K562 (cell line): ENCODE results near the gene VEGFB. TPM values are rescaled to one million over a fixed set of nuclear protein-coding genes. Genes with fewer than 3 reads are reported as not detected.

Experiments
- BRCA1 ChIP-seq, 2 experiments: fragments of 450-650 bp in 1 of 2; sonication (generic) in 1 of 2; formaldehyde crosslinking in 1 of 2; IDR thresholded peaks; 2 replicates each; pipeline versions ENCODE4 v1.5.0 to v1.6.1; 2017 to 2020; ENCODE audit warnings: mild to moderate bottlenecking in 1 of 2, missing genetic modification reagents in 1 of 2
- ESRRB ChIP-seq: fragments of 250-450 bp; sonication (Bioruptor Pico); IDR thresholded peaks from 2 replicates; pipeline ENCODE4 v1.5.0; 2020; ENCODE audit warnings: mild to moderate bottlenecking, moderate library complexity, borderline replicate concordance
- NCOR1 ChIP-seq: fragments of 450-650 bp; IDR thresholded peaks from 2 replicates; pipeline ENCODE4 v1.6.1; 2016; ENCODE audit warnings: mild to moderate bottlenecking, moderate library complexity
- NR2C1 ChIP-seq, 2 experiments: fragments of 450-650 bp; IDR thresholded peaks; 2 replicates each; pipeline ENCODE4 v1.6.1; 2017; ENCODE audit warnings: mild to moderate bottlenecking in 2 of 2, antibody characterized with exemption in 1 of 2, inconsistent platforms in 1 of 2, missing compliant biosample characterization in 1 of 2, missing genetic modification characterization in 1 of 2
- RAD51 ChIP-seq: fragments of 450-650 bp; IDR thresholded peaks from 2 replicates; pipeline ENCODE4 v1.7.1; 2016; ENCODE audit warnings: low read depth, mild to moderate bottlenecking, borderline replicate concordance
- RB1 ChIP-seq: fragments of 450-650 bp; IDR thresholded peaks from 2 replicates; pipeline ENCODE4 v1.6.1; 2017; ENCODE audit warnings: low read depth, mild to moderate bottlenecking
- SREBF1 ChIP-seq: fragments of 150-350 bp; IDR thresholded peaks from 2 replicates; pipeline ENCODE4 v1.6.1; 2014; ENCODE audit warnings: antibody characterized with exemption, low read depth, low read length, borderline replicate concordance
- SRSF7 ChIP-seq: fragments of 200-400 bp; formaldehyde crosslinking; optimal IDR thresholded peaks from 2 replicates; pipeline ENCODE3; 2017; ENCODE audit warnings: mild to moderate bottlenecking, low read depth, low read length
- polyA plus RNA-seq, 8 experiments: library from polyadenylated mRNA; depleted of rRNA in 4 of 8; stranded (reverse) in 5 of 8; unstranded in 3 of 8; fragments of >200 nt; fragmentation: Nextera tagmentation in 2 of 8; fragmentation: Illumina TruSeq in 1 of 8; extraction: Ambion mirVana in 2 of 8; extraction: Trizol in 1 of 8; gene quantifications; 2 replicates each; pipeline versions ENCODE4 v1.2.1 to v1.2.3, GENCODE V29; 2011 to 2014; ENCODE audit warnings: inconsistent platforms in 1 of 8, missing spikeins in 1 of 8
- total RNA-seq, 7 experiments: library from RNA; depleted of rRNA in 6 of 7; stranded (reverse); fragments of >200 nt in 6 of 7; fragmentation: Illumina TruSeq in 2 of 7; extraction: Trizol in 2 of 7; gene quantifications; 2 replicates each; pipeline versions ENCODE4 v1.2.1 to v1.2.3, GENCODE V29; 2011 to 2021; ENCODE audit warnings: low replicate concordance in 1 of 7
- TF ChIP-seq, protein P1 (sequence below): fragments of 250-450 bp; sonication (Bioruptor Pico); IDR thresholded peaks from 2 replicates; pipeline ENCODE4 v1.4.0; 2020
- TF ChIP-seq, protein P2 (sequence below): IDR thresholded peaks from 2 replicates; pipeline ENCODE4 v1.6.1; 2012; ENCODE audit warnings: low read depth, low read length, improper control_type of control experiment, borderline replicate concordance
- TF ChIP-seq, protein P3 (sequence below), 2 experiments: fragments of 150-350 bp in 1 of 2; IDR thresholded peaks; 2 replicates each; pipeline ENCODE4 v1.6.1; 2012 to 2016; ENCODE audit warnings: low read depth in 2 of 2, low read length in 2 of 2, mild to moderate bottlenecking in 1 of 2, moderate library complexity in 1 of 2
- TF ChIP-seq, protein P4 (sequence below): sonication (generic); formaldehyde crosslinking; IDR thresholded peaks from 2 replicates; pipeline ENCODE4 v1.9.0; 2022; ENCODE audit warnings: mild to moderate bottlenecking, missing genetic modification reagents
- TF ChIP-seq, protein P5 (sequence below): sonication (generic); formaldehyde crosslinking; IDR thresholded peaks from 2 replicates; pipeline ENCODE4 v1.8.0; 2022; ENCODE audit warnings: missing genetic modification reagents, mild to moderate bottlenecking, moderate library complexity, borderline replicate concordance

Gene VEGFB
- total and polyA plus RNA-seq, 9 of the 15 experiments (the other 6 are each of a cell fraction or from before 2014, with no cell fraction given), result 11.0 to 83.4 (median 25.7) TPM

DNA sequence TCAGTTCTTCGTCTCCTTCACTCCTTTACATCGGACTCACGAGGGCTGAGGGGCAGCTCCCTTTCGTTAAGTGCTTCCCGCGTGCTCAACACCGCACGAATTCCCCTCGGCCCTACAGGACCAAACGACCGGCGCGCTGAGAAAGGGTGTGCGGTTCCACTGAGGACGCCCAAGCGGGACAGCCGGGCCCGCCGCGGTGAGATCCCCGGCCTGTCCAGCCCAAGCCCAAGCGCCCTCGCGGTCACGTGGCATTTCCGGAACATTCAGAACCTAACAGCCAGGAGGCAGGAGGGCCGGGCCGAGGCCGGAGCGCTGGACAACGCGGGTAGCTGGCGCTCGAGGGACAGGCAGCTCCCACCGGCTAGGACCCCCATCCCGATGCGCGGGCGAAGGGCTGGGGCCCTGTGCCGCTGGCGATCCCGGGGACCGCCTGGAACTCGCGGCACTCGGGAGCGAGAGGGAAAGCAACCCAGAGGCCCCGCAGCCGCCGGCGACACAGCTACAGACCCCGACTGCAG lies 49.1 kb upstream of the VEGFB start (continued):
- TF ChIP-seq, protein P1, sequence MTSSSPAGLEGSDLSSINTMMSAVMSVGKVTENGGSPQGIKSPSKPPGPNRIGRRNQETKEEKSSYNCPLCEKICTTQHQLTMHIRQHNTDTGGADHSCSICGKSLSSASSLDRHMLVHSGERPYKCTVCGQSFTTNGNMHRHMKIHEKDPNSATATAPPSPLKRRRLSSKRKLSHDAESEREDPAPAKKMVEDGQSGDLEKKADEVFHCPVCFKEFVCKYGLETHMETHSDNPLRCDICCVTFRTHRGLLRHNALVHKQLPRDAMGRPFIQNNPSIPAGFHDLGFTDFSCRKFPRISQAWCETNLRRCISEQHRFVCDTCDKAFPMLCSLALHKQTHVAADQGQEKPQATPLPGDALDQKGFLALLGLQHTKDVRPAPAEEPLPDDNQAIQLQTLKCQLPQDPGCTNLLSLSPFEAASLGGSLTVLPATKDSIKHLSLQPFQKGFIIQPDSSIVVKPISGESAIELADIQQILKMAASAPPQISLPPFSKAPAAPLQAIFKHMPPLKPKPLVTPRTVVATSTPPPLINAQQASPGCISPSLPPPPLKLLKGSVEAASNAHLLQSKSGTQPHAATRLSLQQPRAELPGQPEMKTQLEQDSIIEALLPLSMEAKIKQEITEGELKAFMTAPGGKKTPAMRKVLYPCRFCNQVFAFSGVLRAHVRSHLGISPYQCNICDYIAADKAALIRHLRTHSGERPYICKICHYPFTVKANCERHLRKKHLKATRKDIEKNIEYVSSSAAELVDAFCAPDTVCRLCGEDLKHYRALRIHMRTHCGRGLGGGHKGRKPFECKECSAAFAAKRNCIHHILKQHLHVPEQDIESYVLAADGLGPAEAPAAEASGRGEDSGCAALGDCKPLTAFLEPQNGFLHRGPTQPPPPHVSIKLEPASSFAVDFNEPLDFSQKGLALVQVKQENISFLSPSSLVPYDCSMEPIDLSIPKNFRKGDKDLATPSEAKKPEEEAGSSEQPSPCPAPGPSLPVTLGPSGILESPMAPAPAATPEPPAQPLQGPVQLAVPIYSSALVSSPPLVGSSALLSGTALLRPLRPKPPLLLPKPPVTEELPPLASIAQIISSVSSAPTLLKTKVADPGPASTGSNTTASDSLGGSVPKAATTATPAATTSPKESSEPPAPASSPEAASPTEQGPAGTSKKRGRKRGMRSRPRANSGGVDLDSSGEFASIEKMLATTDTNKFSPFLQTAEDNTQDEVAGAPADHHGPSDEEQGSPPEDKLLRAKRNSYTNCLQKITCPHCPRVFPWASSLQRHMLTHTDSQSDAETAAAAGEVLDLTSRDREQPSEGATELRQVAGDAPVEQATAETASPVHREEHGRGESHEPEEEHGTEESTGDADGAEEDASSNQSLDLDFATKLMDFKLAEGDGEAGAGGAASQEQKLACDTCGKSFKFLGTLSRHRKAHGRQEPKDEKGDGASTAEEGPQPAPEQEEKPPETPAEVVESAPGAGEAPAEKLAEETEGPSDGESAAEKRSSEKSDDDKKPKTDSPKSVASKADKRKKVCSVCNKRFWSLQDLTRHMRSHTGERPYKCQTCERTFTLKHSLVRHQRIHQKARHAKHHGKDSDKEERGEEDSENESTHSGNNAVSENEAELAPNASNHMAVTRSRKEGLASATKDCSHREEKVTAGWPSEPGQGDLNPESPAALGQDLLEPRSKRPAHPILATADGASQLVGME (CRISPR knock-in tag), result peak; percentile 91
- TF ChIP-seq SRSF7, result no peak
- peak; percentile 94 for TF ChIP-seq RAD51
- TF ChIP-seq BRCA1 (IDR thresholded peaks at IDR 0.05), result no peak
- TF ChIP-seq BRCA1 (CRISPR knock-in tag; IDR thresholded peaks at IDR 0.05), result 0 out of 2 replicates have a peak, but pooled peaks have one; percentile 27
- TF ChIP-seq NR2C1 (IDR thresholded peaks at IDR 0.05), result no peak
- no peak for TF ChIP-seq NR2C1 (tag; IDR thresholded peaks at IDR 0.05)
- TF ChIP-seq, protein P2, sequence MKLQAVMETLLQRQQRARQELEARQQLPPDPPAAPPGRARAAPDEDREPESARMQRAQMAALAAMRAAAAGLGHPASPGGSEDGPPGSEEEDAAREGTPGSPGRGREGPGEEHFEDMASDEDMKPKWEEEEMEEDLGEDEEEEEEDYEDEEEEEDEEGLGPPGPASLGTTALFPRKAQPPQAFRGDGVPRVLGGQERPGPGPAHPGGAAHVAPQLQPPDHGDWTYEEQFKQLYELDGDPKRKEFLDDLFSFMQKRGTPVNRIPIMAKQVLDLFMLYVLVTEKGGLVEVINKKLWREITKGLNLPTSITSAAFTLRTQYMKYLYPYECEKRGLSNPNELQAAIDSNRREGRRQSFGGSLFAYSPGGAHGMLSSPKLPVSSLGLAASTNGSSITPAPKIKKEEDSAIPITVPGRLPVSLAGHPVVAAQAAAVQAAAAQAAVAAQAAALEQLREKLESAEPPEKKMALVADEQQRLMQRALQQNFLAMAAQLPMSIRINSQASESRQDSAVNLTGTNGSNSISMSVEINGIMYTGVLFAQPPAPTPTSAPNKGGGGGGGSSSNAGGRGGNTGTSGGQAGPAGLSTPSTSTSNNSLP, result no peak
- TF ChIP-seq, protein P3, sequence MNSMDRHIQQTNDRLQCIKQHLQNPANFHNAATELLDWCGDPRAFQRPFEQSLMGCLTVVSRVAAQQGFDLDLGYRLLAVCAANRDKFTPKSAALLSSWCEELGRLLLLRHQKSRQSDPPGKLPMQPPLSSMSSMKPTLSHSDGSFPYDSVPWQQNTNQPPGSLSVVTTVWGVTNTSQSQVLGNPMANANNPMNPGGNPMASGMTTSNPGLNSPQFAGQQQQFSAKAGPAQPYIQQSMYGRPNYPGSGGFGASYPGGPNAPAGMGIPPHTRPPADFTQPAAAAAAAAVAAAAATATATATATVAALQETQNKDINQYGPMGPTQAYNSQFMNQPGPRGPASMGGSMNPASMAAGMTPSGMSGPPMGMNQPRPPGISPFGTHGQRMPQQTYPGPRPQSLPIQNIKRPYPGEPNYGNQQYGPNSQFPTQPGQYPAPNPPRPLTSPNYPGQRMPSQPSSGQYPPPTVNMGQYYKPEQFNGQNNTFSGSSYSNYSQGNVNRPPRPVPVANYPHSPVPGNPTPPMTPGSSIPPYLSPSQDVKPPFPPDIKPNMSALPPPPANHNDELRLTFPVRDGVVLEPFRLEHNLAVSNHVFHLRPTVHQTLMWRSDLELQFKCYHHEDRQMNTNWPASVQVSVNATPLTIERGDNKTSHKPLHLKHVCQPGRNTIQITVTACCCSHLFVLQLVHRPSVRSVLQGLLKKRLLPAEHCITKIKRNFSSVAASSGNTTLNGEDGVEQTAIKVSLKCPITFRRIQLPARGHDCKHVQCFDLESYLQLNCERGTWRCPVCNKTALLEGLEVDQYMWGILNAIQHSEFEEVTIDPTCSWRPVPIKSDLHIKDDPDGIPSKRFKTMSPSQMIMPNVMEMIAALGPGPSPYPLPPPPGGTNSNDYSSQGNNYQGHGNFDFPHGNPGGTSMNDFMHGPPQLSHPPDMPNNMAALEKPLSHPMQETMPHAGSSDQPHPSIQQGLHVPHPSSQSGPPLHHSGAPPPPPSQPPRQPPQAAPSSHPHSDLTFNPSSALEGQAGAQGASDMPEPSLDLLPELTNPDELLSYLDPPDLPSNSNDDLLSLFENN (IDR thresholded peaks at IDR 0.05; ENCODE audit: low read depth in 2 of 2, low read length in 2 of 2), result peak in 1 of 2 experiments; percentile 57; a peak in 2 of 4 replicates
- peak; percentile 89; the same call in 1 of the 2 replicates for TF ChIP-seq RB1
- 0 out of 2 replicates have a peak, but pooled peaks have one; percentile 1 for TF ChIP-seq SREBF1
- 0 out of 2 replicates have a peak, but pooled peaks have one; percentile 56 for TF ChIP-seq ESRRB (CRISPR knock-in tag)
- TF ChIP-seq, protein P4, sequence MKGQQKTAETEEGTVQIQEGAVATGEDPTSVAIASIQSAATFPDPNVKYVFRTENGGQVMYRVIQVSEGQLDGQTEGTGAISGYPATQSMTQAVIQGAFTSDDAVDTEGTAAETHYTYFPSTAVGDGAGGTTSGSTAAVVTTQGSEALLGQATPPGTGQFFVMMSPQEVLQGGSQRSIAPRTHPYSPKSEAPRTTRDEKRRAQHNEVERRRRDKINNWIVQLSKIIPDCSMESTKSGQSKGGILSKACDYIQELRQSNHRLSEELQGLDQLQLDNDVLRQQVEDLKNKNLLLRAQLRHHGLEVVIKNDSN (CRISPR knock-in tag), result peak; percentile 97
- TF ChIP-seq NCOR1, result no peak
- TF ChIP-seq, protein P5, sequence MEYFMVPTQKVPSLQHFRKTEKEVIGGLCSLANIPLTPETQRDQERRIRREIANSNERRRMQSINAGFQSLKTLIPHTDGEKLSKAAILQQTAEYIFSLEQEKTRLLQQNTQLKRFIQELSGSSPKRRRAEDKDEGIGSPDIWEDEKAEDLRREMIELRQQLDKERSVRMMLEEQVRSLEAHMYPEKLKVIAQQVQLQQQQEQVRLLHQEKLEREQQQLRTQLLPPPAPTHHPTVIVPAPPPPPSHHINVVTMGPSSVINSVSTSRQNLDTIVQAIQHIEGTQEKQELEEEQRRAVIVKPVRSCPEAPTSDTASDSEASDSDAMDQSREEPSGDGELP (CRISPR knock-in tag), result peak; percentile 81
